Measurements from ENCODE around the gene PDGFRA.

Gene PDGFRA

GRCh38 chr4:54228961-54229501 lies at the start of gene PDGFRA:
Gene PDGFRA, plus strand, starts transcription at chr4:54229293. Its CDS starts 29,476 bp downstream, at chr4:54258769.
- no peak for DNase-seq

GRCh38 chr4:54184581-54184980 lies 44.5 kb upstream of the PDGFRA start:
- no peak for DNase-seq

GRCh38 chr4:54185044-54185780 lies 43.9 kb upstream of the PDGFRA start:
- DNase-seq = no peak

GRCh38 chr4:54185866-54186265 lies 43.2 kb upstream of the PDGFRA start:
- DNase-seq = no peak

- no peak for DNase-seq
Measured at GRCh38 chr4:54186371-54186770, 42.7 kb upstream of the PDGFRA start.

GRCh38 chr4:54187148-54187547 lies 41.9 kb upstream of the PDGFRA start:
- no peak for DNase-seq

GRCh38 chr4:54189140-54189539 lies 40.0 kb upstream of the PDGFRA start:
- no peak for DNase-seq

GRCh38 chr4:54192811-54193210 lies 36.3 kb upstream of the PDGFRA start:
- DNase-seq = no peak

- no peak for DNase-seq
Measured at GRCh38 chr4:54197926-54198325, 31.2 kb upstream of the PDGFRA start.

GRCh38 chr4:54199919-54200318 lies 29.2 kb upstream of the PDGFRA start:
- no peak for DNase-seq

- no peak for DNase-seq
Measured at GRCh38 chr4:54209617-54210016, 19.5 kb upstream of the PDGFRA start.

GRCh38 chr4:54213001-54213400 lies 16.1 kb upstream of the PDGFRA start:
- DNase-seq = no peak

- no peak for DNase-seq
Measured at GRCh38 chr4:54213761-54214160, 15.3 kb upstream of the PDGFRA start.

GRCh38 chr4:54215379-54216077 lies 13.6 kb upstream of the PDGFRA start:
- DNase-seq = no peak

GRCh38 chr4:54217642-54218495 lies 11.2 kb upstream of the PDGFRA start:
- peak; percentile 48 to 50 for DNase-seq

- DNase-seq = no peak
Measured at GRCh38 chr4:54218736-54219135, 10.4 kb upstream of the PDGFRA start.

GRCh38 chr4:54224996-54225597 lies 4.0 kb upstream of the PDGFRA start:
- DNase-seq = no peak

- no peak for DNase-seq
Measured at GRCh38 chr4:54225598-54226403, 3.3 kb upstream of the PDGFRA start.

GRCh38 chr4:54226404-54227255 lies 2.5 kb upstream of the PDGFRA start:
- DNase-seq = no peak

- DNase-seq = no peak
Measured at GRCh38 chr4:54227256-54228055, 1.6 kb upstream of the PDGFRA start.
